IgD-negative memory B cell (primary cell): ENCODE results near the gene GALNT18. TPM values are rescaled to one million over a fixed set of nuclear protein-coding genes. Genes with fewer than 3 reads are reported as not detected.
A peak's percentile ranks its signal among the peaks of the same experiment; 100 is the strongest.
"Not testable (repeated sequence)": the region's sequence is repeated elsewhere in the genome, so short reads cannot be mapped to it uniquely, and the experiment has no call there.

Experiments
- H3K27ac Mint-ChIP-seq, 3 donors: one replicate each; pipeline ENCODE4 v1.8.0; 2020 to 2022; ENCODE audit warnings: mild to moderate bottlenecking in 3 of 3, mixed read lengths in 3 of 3, moderate library complexity in 1 of 3
- H3K27me3 Mint-ChIP-seq: one replicate; pipeline ENCODE4 v1.8.0; 2021; ENCODE audit warnings: mixed read lengths
- H3K36me3 Mint-ChIP-seq: one replicate; pipeline ENCODE4 v1.8.0; 2020; ENCODE audit warnings: mild to moderate bottlenecking, mixed read lengths
- H3K4me1 Mint-ChIP-seq, 3 donors: one replicate each; pipeline ENCODE4 v1.8.0; 2020 to 2022; ENCODE audit warnings: mixed read lengths in 3 of 3, mild to moderate bottlenecking in 1 of 3
- H3K4me3 Mint-ChIP-seq, 4 donors: one replicate each; pipeline ENCODE4 v1.8.0; 2020 to 2022; ENCODE audit warnings: mild to moderate bottlenecking in 4 of 4, mixed read lengths in 4 of 4, moderate library complexity in 3 of 4
- H3K9me3 Mint-ChIP-seq, 3 donors: one replicate each; pipeline ENCODE4 v1.8.0; 2020 to 2021; ENCODE audit warnings: mixed read lengths in 3 of 3, mild to moderate bottlenecking in 1 of 3
- polyA plus RNA-seq: library from polyadenylated mRNA; unstranded; fragments of 300-500 nt; fragmentation: Illumina TruSeq; gene quantifications from one replicate; pipeline ENCODE4 v1.2.3, GENCODE V29; 2021

The GALNT18 gene
- polyA plus RNA-seq, 1 donor from 2014 or later = not detected

- Mint-ChIP-seq H3K4me1 (no peaks in the 10 kb centered on the region), H3K27ac (no peak overlapping the region), H3K4me3 (no peak overlapping the region), H3K27me3 (no peaks in the 10 kb centered on the region), H3K36me3 (peaks cover 2% of the 10 kb centered on the region), H3K9me3 (peaks cover 0 to 2% (median 0%) of the 10 kb centered on the region in 3 donors)
These were observed 170.3 kb downstream of the GALNT18 start for GRCh38 chr11:11451501-11452005.

- H3K27me3 Mint-ChIP-seq = no peaks in the 10 kb centered on the region
- H3K4me1 Mint-ChIP-seq = no peaks in the 10 kb centered on the region
- no peak overlapping the region for H3K4me3 Mint-ChIP-seq
- H3K36me3 Mint-ChIP-seq = peaks cover 2% of the 10 kb centered on the region
- H3K9me3 Mint-ChIP-seq = peaks cover 0 to 2% (median 0%) of the 10 kb centered on the region in 3 donors
- no peak overlapping the region for H3K27ac Mint-ChIP-seq
These were observed 171.0 kb downstream of the GALNT18 start for GRCh38 chr11:11450744-11451362.

- H3K27me3 Mint-ChIP-seq = no peaks in the 10 kb centered on the region
- peaks cover 0 to 2% (median 0%) of the 10 kb centered on the region in 3 donors for H3K9me3 Mint-ChIP-seq
- H3K4me3 Mint-ChIP-seq = no peak overlapping the region
- peak overlapping the region in 1 of 3 donors; percentile 36 for H3K27ac Mint-ChIP-seq
- no peaks in the 10 kb centered on the region for H3K4me1 Mint-ChIP-seq
- H3K36me3 Mint-ChIP-seq = peaks cover 2% of the 10 kb centered on the region
These were observed 172.5 kb downstream of the GALNT18 start for GRCh38 chr11:11449327-11449726.

- H3K9me3 Mint-ChIP-seq = peaks cover 0 to 2% (median 0%) of the 10 kb centered on the region in 3 donors
- peaks cover 2% of the 10 kb centered on the region for H3K36me3 Mint-ChIP-seq
- no peaks in the 10 kb centered on the region for H3K4me1 Mint-ChIP-seq
- H3K27me3 Mint-ChIP-seq = no peaks in the 10 kb centered on the region
- no peak overlapping the region for H3K27ac Mint-ChIP-seq
- H3K4me3 Mint-ChIP-seq = no peak overlapping the region
These were observed 173.2 kb downstream of the GALNT18 start for GRCh38 chr11:11448626-11449025.

- not testable (repeated sequence) for H3K36me3 Mint-ChIP-seq, H3K4me1 Mint-ChIP-seq, H3K4me3 Mint-ChIP-seq, H3K9me3 Mint-ChIP-seq, H3K27me3 Mint-ChIP-seq, H3K27ac Mint-ChIP-seq
These were observed 174.2 kb downstream of the GALNT18 start for GRCh38 chr11:11447601-11448000.

- Mint-ChIP-seq H3K36me3 (peaks cover 2% of the 10 kb centered on the region), H3K27me3 (no peaks in the 10 kb centered on the region), H3K9me3 (peaks cover 0 to 2% (median 0%) of the 10 kb centered on the region in 3 donors), H3K4me1 (no peaks in the 10 kb centered on the region), H3K4me3 (no peak overlapping the region), H3K27ac (no peak overlapping the region)
These were observed 174.8 kb downstream of the GALNT18 start for GRCh38 chr11:11446967-11447366.

- Mint-ChIP-seq H3K27ac (no peak overlapping the region), H3K36me3 (peaks cover 2% of the 10 kb centered on the region)
These were observed 175.2 kb downstream of the GALNT18 start for GRCh38 chr11:11446564-11446963.

GRCh38 chr11:11445441-11446185 is 176.2 kb downstream of the GALNT18 start:
- Mint-ChIP-seq H3K4me3 (no peak overlapping the region), H3K4me1 (no peaks in the 10 kb centered on the region), H3K27me3 (no peaks in the 10 kb centered on the region), H3K9me3 (peaks cover 0 to 2% (median 0%) of the 10 kb centered on the region in 3 donors), H3K36me3 (peaks cover 2% of the 10 kb centered on the region), H3K27ac (no peak overlapping the region)

More at GRCh38 chr11:11446564-11446963, 175.2 kb downstream of the GALNT18 start:
- Mint-ChIP-seq H3K4me3 (no peak overlapping the region), H3K9me3 (peaks cover 0 to 2% (median 0%) of the 10 kb centered on the region in 3 donors), H3K27me3 (no peaks in the 10 kb centered on the region), H3K4me1 (no peaks in the 10 kb centered on the region)

GRCh38 chr11:11444804-11445131 is 177.0 kb downstream of the GALNT18 start:
- Mint-ChIP-seq H3K36me3 (peaks cover 2% of the 10 kb centered on the region), H3K4me1 (no peaks in the 10 kb centered on the region), H3K27ac (peak overlapping the region in 1 of 3 donors; percentile 20), H3K27me3 (no peaks in the 10 kb centered on the region), H3K4me3 (peak overlapping the region in 1 of 4 donors; percentile 11), H3K9me3 (peaks cover 0 to 2% (median 0%) of the 10 kb centered on the region in 3 donors)

- Mint-ChIP-seq H3K4me3 (peak overlapping the region in 1 of 4 donors; percentile 11), H3K4me1 (no peaks in the 10 kb centered on the region), H3K9me3 (peaks cover 0 to 2% (median 0%) of the 10 kb centered on the region in 3 donors), H3K27me3 (no peaks in the 10 kb centered on the region), H3K36me3 (peaks cover 2% of the 10 kb centered on the region), H3K27ac (peak overlapping the region in 1 of 3 donors; percentile 20)
These were observed 177.6 kb downstream of the GALNT18 start for GRCh38 chr11:11444027-11444803.

GRCh38 chr11:11442791-11443190 is 179.0 kb downstream of the GALNT18 start:
- peaks cover 2% of the 10 kb centered on the region for H3K36me3 Mint-ChIP-seq
- H3K4me3 Mint-ChIP-seq = no peak overlapping the region
- no peaks in the 10 kb centered on the region for H3K27me3 Mint-ChIP-seq
- H3K9me3 Mint-ChIP-seq = peaks cover 0 to 2% (median 0%) of the 10 kb centered on the region in 3 donors
- H3K4me1 Mint-ChIP-seq = no peaks in the 10 kb centered on the region
- H3K27ac Mint-ChIP-seq = no peak overlapping the region

- no peak overlapping the region for H3K27ac Mint-ChIP-seq
- no peaks in the 10 kb centered on the region for H3K36me3 Mint-ChIP-seq
- H3K4me1 Mint-ChIP-seq = no peaks in the 10 kb centered on the region
- no peaks in the 10 kb centered on the region for H3K9me3 Mint-ChIP-seq
- no peaks in the 10 kb centered on the region for H3K27me3 Mint-ChIP-seq
- H3K4me3 Mint-ChIP-seq = no peak overlapping the region
These were observed 180.3 kb downstream of the GALNT18 start for GRCh38 chr11:11441516-11441915.

- no peaks in the 10 kb centered on the region for H3K27me3 Mint-ChIP-seq
- H3K4me3 Mint-ChIP-seq = no peak overlapping the region
- H3K9me3 Mint-ChIP-seq = no peaks in the 10 kb centered on the region
- no peaks in the 10 kb centered on the region for H3K36me3 Mint-ChIP-seq
- no peak overlapping the region for H3K27ac Mint-ChIP-seq
- no peaks in the 10 kb centered on the region for H3K4me1 Mint-ChIP-seq
These were observed 180.7 kb downstream of the GALNT18 start for GRCh38 chr11:11441091-11441490.

- no peak overlapping the region for H3K27ac Mint-ChIP-seq
- peaks cover 3% of the 10 kb centered on the region for H3K27me3 Mint-ChIP-seq
- no peaks in the 10 kb centered on the region for H3K36me3 Mint-ChIP-seq
- no peak overlapping the region for H3K4me3 Mint-ChIP-seq
- no peaks in the 10 kb centered on the region for H3K4me1 Mint-ChIP-seq
- no peaks in the 10 kb centered on the region for H3K9me3 Mint-ChIP-seq
These were observed 181.7 kb downstream of the GALNT18 start for GRCh38 chr11:11440144-11440543.

- Mint-ChIP-seq H3K9me3 (no peaks in the 10 kb centered on the region), H3K4me3 (no peak overlapping the region), H3K27me3 (peaks cover 3% of the 10 kb centered on the region), H3K36me3 (no peaks in the 10 kb centered on the region), H3K27ac (no peak overlapping the region), H3K4me1 (no peaks in the 10 kb centered on the region)
These were observed 182.2 kb downstream of the GALNT18 start for GRCh38 chr11:11439591-11439990.
